Activated naive CD4-positive, alpha-beta T cell treated with anti-CD3 and anti-CD28 coated beads, Interleukin-2, amount 50 U/mL, for 16 hours (primary cell): ENCODE results near the gene SMARCC1.

ENCODE experiments used
- DNase-seq: peaks from one replicate; pipeline ENCODE4 v3.0.0-alpha.2; 2020

Gene SMARCC1

GRCh38 chr3:47536221-47536891, 245.3 kb downstream of the SMARCC1 start:
- no peak for DNase-seq
